GM12878 (cell line): ENCODE measurements around the gene SFXN5. TPM values are rescaled to one million over a fixed set of nuclear protein-coding genes. Genes with fewer than 3 reads are reported as not detected.

Source experiments
- BHLHE40 ChIP-seq, 2 experiments: fragments of 450-650 bp in 1 of 2; IDR thresholded peaks; 2 replicates each; pipeline ENCODE4 v1.6.1; 2011 to 2017; ENCODE audit warnings: low read depth in 2 of 2, borderline replicate concordance in 1 of 2, improper control_type of control experiment in 1 of 2, low read length in 1 of 2, mild to moderate bottlenecking in 1 of 2
- CBX5 ChIP-seq: sonication (generic); IDR thresholded peaks from 2 replicates; pipeline ENCODE4 v1.6.1; 2016; ENCODE audit warnings: low read depth, moderate library complexity, mild to moderate bottlenecking, inconsistent platforms
- CEBPZ ChIP-seq: fragments of 150-350 bp; IDR thresholded peaks from 2 replicates; pipeline ENCODE4 v1.6.1; 2016; ENCODE audit warnings: low read depth, low read length
- CTCF ChIP-seq, 3 experiments: IDR thresholded peaks in 2 of 3; conservative IDR thresholded peaks in 1 of 3; 2 replicates each; pipeline ENCODE4 v1.5.1; 2011; ENCODE audit warnings: low read depth in 3 of 3, low read length in 3 of 3, mild to moderate bottlenecking in 3 of 3, control low read depth in 2 of 3, moderate library complexity in 2 of 3, inconsistent platforms in 1 of 3, mixed read lengths in 1 of 3; ENCODE audit not compliant: control insufficient read depth in 2 of 3, insufficient read depth in 1 of 3; ENCODE audit errors: extremely low read depth in 1 of 3
- E4F1 ChIP-seq: fragments of 450-650 bp; IDR thresholded peaks from 2 replicates; pipeline ENCODE4 v1.6.1; 2018; ENCODE audit warnings: borderline replicate concordance, mild to moderate bottlenecking; ENCODE audit not compliant: partially characterized antibody
- EP300 ChIP-seq, 2 experiments: fragments of 150-350 bp in 1 of 2; IDR thresholded peaks; 2 replicates each; pipeline ENCODE4 v1.6.1; 2011 to 2012; ENCODE audit warnings: low read depth in 2 of 2, low read length in 2 of 2, borderline replicate concordance in 1 of 2, improper control_type of control experiment in 1 of 2, inconsistent platforms in 1 of 2; ENCODE audit not compliant: control insufficient read depth in 1 of 2
- ESRRA ChIP-seq: IDR thresholded peaks from 2 replicates; pipeline ENCODE4 v1.6.1; 2012; ENCODE audit warnings: mild to moderate bottlenecking, low read length, improper control_type of control experiment
- EZH2 ChIP-seq: IDR thresholded peaks from 2 replicates; pipeline ENCODE4 v1.6.1; 2012; ENCODE audit warnings: low read depth, mild to moderate bottlenecking, control low read depth, inconsistent platforms, low read length, borderline replicate concordance; ENCODE audit not compliant: control insufficient read depth
- IKZF2 ChIP-seq, 2 experiments: fragments of 450-650 bp; IDR thresholded peaks; 2 replicates each; pipeline ENCODE4 v1.6.1; 2017; ENCODE audit warnings: mild to moderate bottlenecking in 2 of 2, moderate library complexity in 2 of 2
- KLF5 ChIP-seq: fragments of 450-650 bp; IDR thresholded peaks from 2 replicates; pipeline ENCODE4 v1.6.1; 2014; ENCODE audit warnings: mild to moderate bottlenecking; ENCODE audit not compliant: partially characterized antibody
- NFXL1 ChIP-seq: fragments of 450-650 bp; IDR thresholded peaks from 2 replicates; pipeline ENCODE4 v1.6.1; 2017; ENCODE audit warnings: antibody characterized with exemption, mild to moderate bottlenecking, borderline replicate concordance
- PAX5 ChIP-seq: IDR thresholded peaks from 2 replicates; pipeline ENCODE4 v1.6.1; 2011; ENCODE audit warnings: low read depth, low read length, borderline replicate concordance
- REST ChIP-seq: IDR thresholded peaks from 2 replicates; pipeline ENCODE4 v1.6.1; 2012; ENCODE audit warnings: mild to moderate bottlenecking, low read depth, low read length
- RUNX3 ChIP-seq: IDR thresholded peaks from 2 replicates; pipeline ENCODE4 v1.6.1; 2012; ENCODE audit warnings: low read length, inconsistent platforms
- ZBED1 ChIP-seq: IDR thresholded peaks from 2 replicates; pipeline ENCODE4 v1.6.1; 2016; ENCODE audit warnings: borderline replicate concordance
- polyA plus RNA-seq, 11 experiments: library from polyadenylated mRNA; depleted of rRNA in 4 of 11; unstranded in 6 of 11; stranded (reverse) in 5 of 11; fragments of >200 nt; fragmentation: Nextera tagmentation in 4 of 11; fragmentation: Illumina TruSeq in 1 of 11; extraction: Ambion mirVana in 4 of 11; extraction: Trizol in 1 of 11; gene quantifications; 1 replicate in 1 of 11; 2 replicates in 10 of 11; pipeline versions ENCODE4 v1.2.1 to v1.2.3, GENCODE V29; 2011 to 2016; ENCODE audit warnings: inconsistent platforms in 2 of 11, missing spikeins in 2 of 11, low read depth in 1 of 11
- total RNA-seq, 4 experiments: library from RNA; depleted of rRNA in 3 of 4; stranded (reverse); fragments of >200 nt in 3 of 4; fragmentation: Illumina TruSeq in 1 of 4; extraction: Trizol in 1 of 4; gene quantifications; 2 replicates each; pipeline versions ENCODE4 v1.2.1 to v1.2.3, GENCODE V29; 2013 to 2021

The SFXN5 gene
- total and polyA plus RNA-seq, 10 of the 15 experiments (the other 5 are each of a cell fraction or from before 2014, with no cell fraction given) = 3.3 to 15.9 (median 11.2) TPM

- TF ChIP-seq REST (no peak), CTCF (IDR thresholded peaks at IDR 0.05 in 2 of 3, conservative IDR thresholded peaks at IDR 0.05 in 1 of 3; ENCODE audit: control insufficient read depth in 2 of 3, extremely low read depth in 1 of 3, insufficient read depth in 1 of 3, low read depth in 3 of 3, low read length in 3 of 3) (peak; percentile 38 to 63 (median 40); a peak in 5 of 6 replicates), ESRRA (no peak), RUNX3 (peak; percentile 47; the same call in 1 of the 2 replicates), EZH2 (no peak), NFXL1 (no peak), ZBED1 (no peak), KLF5 (no peak), CEBPZ (no peak), BHLHE40 (IDR thresholded peaks at IDR 0.05; ENCODE audit: borderline replicate concordance in 1 of 2, low read depth in 2 of 2, low read length in 1 of 2) (peak in 1 of 2 experiments; percentile 5; a peak in 1 of 4 replicates), IKZF2 (IDR thresholded peaks at IDR 0.05) (no peak; a peak in 1 of 4 replicates), CBX5 (no peak), EP300 (IDR thresholded peaks at IDR 0.05; ENCODE audit: borderline replicate concordance in 1 of 2, control insufficient read depth in 1 of 2, low read depth in 2 of 2, low read length in 2 of 2) (no peak), E4F1 (no peak), PAX5 (no peak)
Observed at GRCh38 chr2:72934683-72935610, 136.6 kb downstream of the SFXN5 start (continued).
